ENCODE data around the gene ROBO2. TPM values are rescaled to one million over a fixed set of nuclear protein-coding genes. Genes with fewer than 3 reads are reported as not detected.

ROBO2 gene
- polyA plus RNA-seq, 1 of the 3 experiments (the other 2 are of a cell fraction) = not detected

- H3K27me3 ChIP-seq (ENCODE audit: insufficient read depth) = no peaks in the 10 kb centered on the region
Measured at GRCh38 chr3:77189258-77189657, 149.4 kb downstream of the ROBO2 start.

More at GRCh38 chr3:77189258-77189657, 149.4 kb downstream of the ROBO2 start:
- Histone ChIP-seq H3K79me2 (ENCODE audit: insufficient read depth) (no peaks in the 10 kb centered on the region), H3K4me3 (ENCODE audit: low read depth in 2 of 2, low read length in 1 of 2) (no peak overlapping the region), H3K27ac (ENCODE audit: low read depth in 2 of 2, low read length in 1 of 2) (no peak overlapping the region), H3K9me3 (no peaks in the 10 kb centered on the region), H4K20me1 (ENCODE audit: insufficient read depth) (no peaks in the 10 kb centered on the region), H3K4me1 (ENCODE audit: control insufficient read depth in 1 of 2, insufficient read depth in 2 of 2, low read depth in 1 of 2, low read length in 1 of 2) (no peaks in the 10 kb centered on the region), H3K9ac (no peak overlapping the region), H3K36me3 (replicated peaks in 1 of 2; ENCODE audit: control insufficient read depth in 1 of 2, insufficient read depth in 2 of 2, low read length in 1 of 2) (no peaks in the 10 kb centered on the region), H2AFZ (ENCODE audit: low read depth) (no peak overlapping the region), H3K9me2 (no peaks in the 10 kb centered on the region), H3K4me2 (no peak overlapping the region), H3F3A (replicated peaks; ENCODE audit: insufficient read depth) (no peaks in the 10 kb centered on the region)
- WGBS (ENCODE audit: low lambda C conversion rate) = 55% methylated on average over 2 of the region's 2 CpGs
- DNase-seq = no peak
- ChIA-PET POLR2A (no interaction called here), CTCF (interaction anchor here (1.5 kb wide), 1 partner anchor 57 kb away, joined by 3 read pairs; no protein-coding TSS in a partner anchor)
- TF ChIP-seq ZBTB33 (IDR thresholded peaks at IDR 0.05; ENCODE audit: borderline replicate concordance, low read depth) = no peak
- no peak for TF ChIP-seq GABPA (IDR thresholded peaks at IDR 0.05; ENCODE audit: low read depth)
- TF ChIP-seq REST (IDR thresholded peaks at IDR 0.05; ENCODE audit: low read depth, low read length) = no peak
- no peak for TF ChIP-seq YY1 (IDR thresholded peaks at IDR 0.05; ENCODE audit: low read depth)
- TF ChIP-seq NFIC (IDR thresholded peaks at IDR 0.05; ENCODE audit: borderline replicate concordance) = no peak
- no peak for TF ChIP-seq MXI1 (IDR thresholded peaks at IDR 0.05; ENCODE audit: low read depth, low read length)
- no peak for TF ChIP-seq EP300 (IDR thresholded peaks at IDR 0.05; ENCODE audit: borderline replicate concordance in 1 of 2, low read depth in 1 of 2, low read length in 1 of 2)
- TF ChIP-seq IRF3 (IDR thresholded peaks at IDR 0.05; ENCODE audit: low read depth, low read length) = no peak
- no peak for TF ChIP-seq FOXJ3 (CRISPR knock-in tag; IDR thresholded peaks at IDR 0.05)
- TF ChIP-seq MEF2A (IDR thresholded peaks at IDR 0.05; ENCODE audit: borderline replicate concordance, low read depth) = no peak
- TF ChIP-seq MAX (IDR thresholded peaks at IDR 0.05; ENCODE audit: low read depth) = no peak
- no peak for TF ChIP-seq FOSL2 (IDR thresholded peaks at IDR 0.05; ENCODE audit: borderline replicate concordance, low read depth)
- no peak for TF ChIP-seq USF2 (IDR thresholded peaks at IDR 0.05; ENCODE audit: borderline replicate concordance, low read depth, low read length)
- no peak for TF ChIP-seq POLR2AphosphoS5 (IDR thresholded peaks at IDR 0.05; ENCODE audit: low read depth, low read length)

Measured in SK-N-SH (cell line).